Rectal smooth muscle tissue (tissue), 1 donor: ENCODE data around the gene SNED1.

ENCODE experiments used
- H3K27ac ChIP-seq: one replicate; pipeline ENCODE4 v1.7.0; 2013; ENCODE audit warnings: low read depth, low read length, inconsistent platforms
- H3K27me3 ChIP-seq: one replicate; pipeline ENCODE4 v1.7.0; 2013; ENCODE audit warnings: low read length; ENCODE audit not compliant: control insufficient read depth, insufficient read depth
- H3K36me3 ChIP-seq: one replicate; pipeline ENCODE4 v1.7.0; 2013; ENCODE audit warnings: low read length; ENCODE audit not compliant: control insufficient read depth, insufficient read depth
- H3K4me1 ChIP-seq: one replicate; pipeline ENCODE4 v1.7.0; 2013; ENCODE audit warnings: low read length; ENCODE audit not compliant: control insufficient read depth, insufficient read depth
- H3K4me3 ChIP-seq: one replicate; pipeline ENCODE4 v1.7.0; 2013; ENCODE audit warnings: low read length
- H3K9ac ChIP-seq: one replicate; pipeline ENCODE4 v1.7.0; 2013; ENCODE audit warnings: low read length

SNED1 gene

GRCh38 chr2:240956935-240957655 is 41.3 kb upstream of the SNED1 start:
- Histone ChIP-seq H3K27me3 (peaks cover 2% of the 10 kb centered on the region), H3K9ac (no peak overlapping the region), H3K4me3 (no peak overlapping the region), H3K4me1 (no peaks in the 10 kb centered on the region), H3K36me3 (no peaks in the 10 kb centered on the region), H3K27ac (no peak overlapping the region)

- H3K4me3 ChIP-seq: no peak overlapping the region
- no peak overlapping the region for H3K9ac ChIP-seq
- H3K27ac ChIP-seq: no peak overlapping the region
- peaks cover 2% of the 10 kb centered on the region for H3K27me3 ChIP-seq
- H3K4me1 ChIP-seq: no peaks in the 10 kb centered on the region
- H3K36me3 ChIP-seq: no peaks in the 10 kb centered on the region
Observed at GRCh38 chr2:240957656-240958365, 40.6 kb upstream of the SNED1 start.

- H3K27ac ChIP-seq: no peak overlapping the region
- no peaks in the 10 kb centered on the region for H3K4me1 ChIP-seq
- H3K4me3 ChIP-seq: no peak overlapping the region
- peaks cover 2% of the 10 kb centered on the region for H3K27me3 ChIP-seq
- no peaks in the 10 kb centered on the region for H3K36me3 ChIP-seq
- H3K9ac ChIP-seq: no peak overlapping the region
Observed at GRCh38 chr2:240958366-240959213, 39.8 kb upstream of the SNED1 start.

GRCh38 chr2:240959214-240959940 is 39.0 kb upstream of the SNED1 start:
- Histone ChIP-seq H3K27me3 (peaks cover 2% of the 10 kb centered on the region), H3K4me1 (no peaks in the 10 kb centered on the region), H3K36me3 (no peaks in the 10 kb centered on the region), H3K4me3 (no peak overlapping the region), H3K9ac (no peak overlapping the region), H3K27ac (no peak overlapping the region)

GRCh38 chr2:240959941-240960308 is 38.5 kb upstream of the SNED1 start:
- H3K36me3 ChIP-seq: no peaks in the 10 kb centered on the region
- H3K4me1 ChIP-seq: no peaks in the 10 kb centered on the region
- no peak overlapping the region for H3K9ac ChIP-seq
- H3K27ac ChIP-seq: no peak overlapping the region
- no peak overlapping the region for H3K4me3 ChIP-seq
- peaks cover 2% of the 10 kb centered on the region for H3K27me3 ChIP-seq

GRCh38 chr2:240960309-240960970 is 38.0 kb upstream of the SNED1 start:
- H3K36me3 ChIP-seq: no peaks in the 10 kb centered on the region
- H3K9ac ChIP-seq: no peak overlapping the region
- no peak overlapping the region for H3K27ac ChIP-seq
- no peak overlapping the region for H3K4me3 ChIP-seq
- no peaks in the 10 kb centered on the region for H3K4me1 ChIP-seq
- H3K27me3 ChIP-seq: peaks cover 2% of the 10 kb centered on the region

- H3K27ac ChIP-seq: no peak overlapping the region
- no peaks in the 10 kb centered on the region for H3K36me3 ChIP-seq
- peaks cover 2% of the 10 kb centered on the region for H3K27me3 ChIP-seq
- H3K4me1 ChIP-seq: no peaks in the 10 kb centered on the region
- H3K4me3 ChIP-seq: no peak overlapping the region
- no peak overlapping the region for H3K9ac ChIP-seq
Observed at GRCh38 chr2:240960971-240961876, 37.2 kb upstream of the SNED1 start.

GRCh38 chr2:240961910-240962299 is 36.5 kb upstream of the SNED1 start:
- H3K4me3 ChIP-seq: no peak overlapping the region
- H3K27me3 ChIP-seq: peaks cover 2% of the 10 kb centered on the region
- H3K4me1 ChIP-seq: no peaks in the 10 kb centered on the region
- no peak overlapping the region for H3K9ac ChIP-seq
- H3K36me3 ChIP-seq: no peaks in the 10 kb centered on the region
- H3K27ac ChIP-seq: no peak overlapping the region

GRCh38 chr2:240962300-240963064 is 35.9 kb upstream of the SNED1 start:
- Histone ChIP-seq H3K27ac (no peak overlapping the region), H3K27me3 (no peaks in the 10 kb centered on the region), H3K4me3 (no peak overlapping the region), H3K36me3 (no peaks in the 10 kb centered on the region), H3K9ac (no peak overlapping the region), H3K4me1 (no peaks in the 10 kb centered on the region)

GRCh38 chr2:240963065-240963867 is 35.2 kb upstream of the SNED1 start:
- no peak overlapping the region for H3K9ac ChIP-seq
- no peaks in the 10 kb centered on the region for H3K27me3 ChIP-seq
- no peak overlapping the region for H3K4me3 ChIP-seq
- H3K36me3 ChIP-seq: no peaks in the 10 kb centered on the region
- no peaks in the 10 kb centered on the region for H3K4me1 ChIP-seq
- H3K27ac ChIP-seq: no peak overlapping the region
